ENCODE results near the gene SLC25A1.

GRCh38 chr22:19193879-19194278 lies 15.3 kb upstream of the SLC25A1 start:
- TF ChIP-seq CTCF (IDR thresholded peaks at IDR 0.05) (no peak), POLR2A (IDR thresholded peaks at IDR 0.05) (no peak)
